T-helper 1 cell treated with Interleukin-12 subunit alpha and Interleukin-12 subunit beta and Interleukin-4 antibody, amounts not matched to agents 30 ng/mL and 1 ng/mL, for 36 hours (primary cell): ENCODE measurements around the gene ARHGEF2. TPM values are rescaled to one million over a fixed set of nuclear protein-coding genes. Genes with fewer than 3 reads are reported as not detected.

ENCODE experiments used
- intact Hi-C: fragments of 100-400 bp; cut with micrococcal nuclease; formaldehyde crosslinking; loops from one replicate; pipeline ENCODE4 v1.15.1; 2024
- total RNA-seq: library from RNA; stranded (reverse); gene quantifications from 2 replicates; pipeline ENCODE4 v1.2.3, GENCODE V29; 2022

Gene ARHGEF2
- total RNA-seq, 1 donor from 2014 or later = 188 TPM

DNA sequence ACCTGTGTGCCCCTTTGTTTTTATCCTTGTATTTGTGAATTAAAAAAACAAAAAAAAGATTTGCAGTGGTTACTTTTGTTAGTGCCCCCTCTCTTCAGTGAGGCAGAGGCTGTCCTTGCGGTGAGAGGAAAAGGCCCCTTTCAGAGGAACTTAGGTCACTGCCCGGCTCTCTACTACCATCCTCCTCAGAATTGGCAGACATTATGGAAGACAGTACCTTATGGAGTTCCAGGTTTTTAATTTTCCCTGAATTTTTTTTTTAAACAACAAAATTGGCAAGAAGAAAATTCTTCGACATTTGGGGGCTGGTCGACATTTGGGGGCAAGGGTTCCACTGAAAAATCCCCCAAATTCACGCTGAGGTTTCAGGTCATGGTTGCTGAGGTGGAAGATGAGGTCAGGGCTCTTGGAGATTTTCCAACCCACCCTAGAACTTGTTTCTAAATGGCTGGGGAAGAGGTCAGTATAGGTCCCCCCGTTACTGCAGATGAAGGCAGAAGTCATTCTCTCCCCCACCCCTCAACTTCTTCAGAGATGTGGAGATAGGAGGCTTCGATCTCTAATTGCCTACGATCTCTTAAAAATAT, 31.6 kb downstream of the ARHGEF2 start:
- intact Hi-C loops = loop anchor here (1.0 to 2.0 kb wide), 4 partner anchors 8 to 32 kb away; partner anchors contain the start of genes ARHGEF2 and KHDC4

DNA sequence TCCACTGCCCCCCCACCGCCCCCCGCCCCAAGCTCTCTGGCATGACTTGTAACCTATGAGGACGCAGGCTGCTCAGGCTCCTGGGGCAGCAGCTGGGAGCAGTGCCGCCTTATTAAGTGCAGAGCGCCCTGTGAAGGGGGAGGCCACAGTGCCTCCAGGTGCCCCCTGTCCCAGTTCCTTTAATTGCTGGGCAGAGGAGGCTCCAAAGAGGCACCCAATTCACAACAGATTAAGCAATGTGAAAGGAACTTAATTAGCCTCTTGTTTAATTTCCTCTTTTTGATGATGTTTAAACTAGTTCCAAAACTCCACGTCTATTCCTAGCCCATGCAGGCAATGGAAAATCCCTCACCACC, 33.9 kb downstream of the ARHGEF2 start:
- intact Hi-C loops = no loop called here

DNA sequence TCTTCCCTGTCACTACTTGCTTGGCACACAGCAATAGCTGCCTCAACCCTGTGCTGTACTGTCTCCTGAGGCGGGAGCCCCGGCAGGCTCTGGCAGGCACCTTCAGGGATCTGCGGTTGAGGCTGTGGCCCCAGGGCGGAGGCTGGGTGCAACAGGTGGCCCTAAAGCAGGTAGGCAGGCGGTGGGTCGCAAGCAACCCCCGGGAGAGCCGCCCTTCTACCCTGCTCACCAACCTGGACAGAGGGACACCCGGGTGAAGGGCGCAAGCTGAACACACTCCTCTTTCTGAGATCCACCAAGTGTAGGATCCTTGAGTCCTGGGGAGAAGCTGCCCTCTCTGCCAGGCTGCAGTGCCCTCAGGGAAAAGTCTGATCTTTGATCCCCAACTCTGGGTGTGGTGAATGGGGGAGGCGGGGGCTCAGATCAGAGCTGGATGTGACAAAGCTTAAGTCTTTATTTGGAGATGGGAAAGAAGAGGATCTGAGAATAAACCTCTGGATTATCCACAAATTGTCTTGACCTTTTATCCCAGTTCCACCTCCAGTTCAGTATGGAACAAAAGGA, 35.7 kb downstream of the ARHGEF2 start:
- intact Hi-C loops = no loop called here

- intact Hi-C loops = no loop called here
These were observed 36.4 kb downstream of the ARHGEF2 start for GRCh38 chr1:155941845-155942531.

DNA sequence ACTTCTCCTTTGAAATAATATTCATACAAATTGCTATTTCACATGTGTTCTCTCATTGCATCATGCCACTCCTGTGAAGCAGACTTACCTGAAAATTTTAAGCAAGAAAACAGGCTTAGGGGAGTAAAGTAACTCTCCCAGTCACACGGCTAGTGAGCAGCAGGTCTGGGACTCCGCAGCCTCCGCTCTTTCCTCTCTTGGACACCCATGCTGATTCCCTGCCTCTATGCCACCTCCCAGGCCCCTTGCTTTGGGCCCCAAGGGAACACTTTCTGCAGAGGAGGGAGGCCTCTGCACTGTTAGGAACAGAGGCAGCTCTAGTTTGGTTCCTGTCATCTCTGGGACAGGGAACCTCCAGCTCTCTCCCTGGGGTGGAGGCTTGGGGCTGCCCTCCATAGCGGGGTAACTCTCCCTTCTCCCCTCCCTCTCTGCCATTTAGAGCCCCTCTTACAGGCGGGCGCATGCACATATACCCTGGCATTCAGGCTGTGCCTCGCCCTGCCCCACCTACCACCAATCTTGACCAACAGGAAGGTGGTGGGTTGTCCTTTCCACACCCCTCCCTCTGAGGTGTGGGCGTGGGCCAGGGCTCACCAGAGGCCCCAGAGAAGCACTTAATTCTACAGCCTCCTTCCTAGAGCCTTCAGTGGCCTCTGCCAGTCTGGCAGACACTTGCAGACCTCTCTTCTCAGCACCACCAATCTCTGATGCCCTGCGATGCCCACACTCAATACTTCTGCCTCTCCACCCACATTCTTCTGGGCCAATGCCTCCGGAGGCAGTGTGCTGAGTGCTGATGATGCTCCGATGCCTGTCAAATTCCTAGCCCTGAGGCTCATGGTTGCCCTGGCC, 37.1 kb downstream of the ARHGEF2 start, which contains the start of gene RXFP4:
Gene RXFP4 (plus strand): TSS at position 646 of the 852 bp plus-strand sequence. CDS start 72 bp downstream, at position 718.
- intact Hi-C loops = no loop called here

DNA sequence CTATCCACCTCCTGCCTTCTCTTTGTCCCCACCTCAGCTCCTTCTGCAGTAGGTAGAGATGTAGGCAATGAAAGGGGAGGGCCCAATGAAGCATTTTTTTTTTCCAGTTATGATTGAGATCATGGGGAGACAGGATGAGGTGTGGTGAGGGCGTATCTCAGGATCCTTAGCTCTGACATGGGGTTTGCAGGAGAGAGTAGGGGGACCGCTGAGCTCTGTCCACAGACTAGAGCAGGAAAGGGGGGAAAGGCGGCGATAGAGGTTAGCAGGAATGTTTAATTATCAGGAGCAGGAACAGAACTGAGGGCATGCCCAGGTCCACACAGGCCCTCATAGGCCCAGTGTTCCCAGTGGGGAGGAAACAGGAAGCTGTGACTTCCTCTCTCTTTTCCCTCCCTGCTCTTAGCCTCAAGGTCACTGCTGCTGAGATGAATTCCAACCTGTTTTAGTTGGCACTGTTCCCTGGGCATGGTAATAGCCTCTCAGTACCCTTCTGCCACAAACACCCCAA, 37.8 kb downstream of the ARHGEF2 start:
- intact Hi-C loops = no loop called here

- intact Hi-C loops = loop anchor here (1.0 to 10.0 kb wide), 5 partner anchors 8 to 807 kb away; partner anchors contain the start of genes MEF2D and MRPL24
These were observed 40.1 kb downstream of the ARHGEF2 start for GRCh38 chr1:155938220-155938627.

DNA sequence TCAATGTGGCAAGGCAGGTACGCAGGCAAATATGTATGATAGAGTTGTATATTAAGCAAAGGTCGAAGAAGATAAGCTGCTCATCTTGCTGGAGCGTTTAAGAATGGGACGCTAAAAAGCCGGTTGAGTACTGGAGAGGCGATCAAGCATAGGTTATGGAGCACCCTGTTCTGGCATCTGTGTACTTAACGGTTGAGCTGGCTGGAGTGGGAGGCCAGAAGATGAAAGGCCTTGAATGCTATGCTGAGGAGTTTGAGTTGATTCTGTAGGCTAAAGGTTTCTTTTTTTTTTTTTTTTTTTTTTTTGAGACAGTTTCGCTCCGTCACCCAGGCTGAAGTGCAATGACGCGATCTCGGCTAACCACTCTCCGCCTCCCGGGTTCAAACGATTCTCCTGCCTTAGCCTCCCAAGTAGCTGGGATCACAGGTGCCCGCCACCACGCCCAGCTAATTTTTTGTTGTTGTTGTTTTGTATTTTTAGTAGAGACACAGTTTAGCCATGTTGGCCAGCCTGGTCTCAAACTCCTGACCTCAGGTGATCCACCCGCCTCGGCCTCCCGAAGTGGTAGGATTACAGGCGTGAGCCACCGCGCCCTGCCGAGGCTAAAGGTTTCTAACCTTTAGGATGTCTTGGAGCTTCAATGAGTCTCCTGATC, 43.3 kb downstream of the ARHGEF2 start:
- intact Hi-C loops = loop anchor here (1.0 to 10.0 kb wide), 14 partner anchors 11 to 810 kb away; partner anchors contain the start of genes CCT3, LAMTOR2, MEF2D and MRPL24

GRCh38 chr1:155934097-155934935, 44.0 kb downstream of the ARHGEF2 start, which contains the start of gene KHDC4:
Gene KHDC4 (minus strand): TSS chr1:155934413. CDS start chr1:155934373, 40 bp downstream.
- intact Hi-C loops = loop anchor here (1.0 to 10.0 kb wide), 14 partner anchors 12 to 810 kb away; partner anchors contain the start of genes CCT3, LAMTOR2, MEF2D and MRPL24

- intact Hi-C loops = loop anchor here (1.0 to 10.0 kb wide), 14 partner anchors 13 to 811 kb away; partner anchors contain the start of genes CCT3, LAMTOR2, MEF2D and MRPL24
These were observed 44.7 kb downstream of the ARHGEF2 start for GRCh38 chr1:155933591-155934096.

DNA sequence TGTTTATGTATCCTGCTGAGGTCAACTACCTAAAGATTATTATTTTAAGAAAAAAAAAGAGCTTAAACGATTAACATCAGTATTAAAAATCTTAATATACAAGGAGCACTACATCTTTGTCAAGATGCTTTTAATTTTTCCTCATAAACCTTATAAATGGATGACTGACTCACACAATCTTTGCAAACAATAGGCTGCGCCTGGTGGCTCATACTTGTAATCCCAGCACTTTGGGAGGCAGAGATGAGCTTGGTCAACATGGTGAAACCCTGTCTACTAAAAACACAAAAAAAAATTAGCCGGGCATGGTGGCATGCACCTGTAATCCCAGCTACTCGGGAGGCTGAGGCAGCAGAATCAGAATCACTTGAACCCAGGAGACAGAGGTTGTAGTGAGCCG, 45.9 kb downstream of the ARHGEF2 start:
- intact Hi-C loops = loop anchor here (10.0 kb wide), 2 partner anchors 572 to 812 kb away; partner anchors contain the start of genes MEF2D and MRPL24

DNA sequence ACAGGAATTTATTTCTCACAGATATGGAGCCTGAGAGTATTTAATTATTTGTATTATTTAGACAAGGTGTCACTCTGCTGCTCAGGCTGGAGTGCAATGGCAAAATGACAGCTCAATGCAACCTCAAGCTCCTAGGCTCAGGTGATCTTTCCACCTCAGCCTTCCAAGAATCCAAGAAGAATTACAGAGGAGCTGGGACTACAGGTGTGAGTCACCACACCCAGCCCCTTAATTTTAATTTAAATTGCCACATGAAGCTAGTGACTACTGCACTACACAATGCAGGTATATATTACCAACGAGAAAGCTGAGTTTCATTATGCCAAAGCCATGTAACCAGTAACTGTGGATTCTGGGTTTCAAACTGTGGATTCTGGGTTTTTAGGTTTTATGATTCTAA, 46.3 kb downstream of the ARHGEF2 start:
- intact Hi-C loops = loop anchor here (10.0 kb wide), 2 partner anchors 573 to 813 kb away; partner anchors contain the start of genes MEF2D and MRPL24

- intact Hi-C loops = loop anchor here (10.0 kb wide), 2 partner anchors 573 to 813 kb away; partner anchors contain the start of genes MEF2D and MRPL24
These were observed 46.9 kb downstream of the ARHGEF2 start for GRCh38 chr1:155931332-155932038.

DNA sequence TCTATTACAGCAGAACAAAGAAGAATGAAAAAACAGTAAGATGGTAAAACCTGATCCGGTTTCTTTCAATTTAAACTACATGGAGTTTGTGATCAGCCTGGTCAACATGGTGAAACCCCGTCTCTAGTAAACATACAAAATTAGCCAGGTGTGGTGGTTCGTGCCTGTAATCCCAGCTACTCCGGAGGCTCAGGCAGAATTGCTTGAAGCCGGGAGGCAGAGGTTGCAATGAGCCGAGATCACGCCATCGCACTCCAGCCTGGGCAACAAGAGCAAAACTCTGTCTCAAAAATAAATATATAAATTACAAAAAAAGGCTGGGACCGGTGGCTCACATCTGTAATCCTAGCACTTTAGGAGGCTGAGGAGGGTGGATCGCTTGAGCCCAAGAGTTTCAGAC, 47.6 kb downstream of the ARHGEF2 start:
- intact Hi-C loops = loop anchor here (10.0 kb wide), 2 partner anchors 574 to 814 kb away; partner anchors contain the start of genes MEF2D and MRPL24

GRCh38 chr1:155929057-155929456, 49.3 kb downstream of the ARHGEF2 start:
- intact Hi-C loops = no loop called here

DNA sequence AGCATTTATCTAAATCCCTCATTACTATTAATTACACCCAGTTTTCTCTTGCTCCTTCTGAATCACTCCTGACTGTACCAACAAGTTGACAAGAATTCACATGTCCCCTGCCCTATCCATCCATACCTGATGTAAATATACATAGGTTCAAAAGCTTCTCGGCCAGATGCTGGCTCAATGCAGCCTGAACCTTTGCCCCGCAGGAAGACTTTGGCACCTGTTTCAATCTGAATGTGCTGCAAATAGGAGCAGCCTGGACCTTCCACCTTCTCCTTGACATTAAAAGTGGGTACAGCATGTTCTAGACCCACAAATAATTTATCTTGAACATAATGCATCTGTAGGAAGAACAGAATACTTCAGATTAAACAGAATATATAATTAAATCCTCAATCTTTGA, 52.8 kb downstream of the ARHGEF2 start:
- intact Hi-C loops = no loop called here

- intact Hi-C loops = no loop called here
These were observed 57.6 kb downstream of the ARHGEF2 start for GRCh38 chr1:155920717-155921116.

GRCh38 chr1:155919801-155920200, 58.5 kb downstream of the ARHGEF2 start:
- intact Hi-C loops = no loop called here
